ENCODE data around the gene WNK1. TPM values are rescaled to one million over a fixed set of nuclear protein-coding genes. Genes with fewer than 3 reads are reported as not detected.

The WNK1 gene
- total and polyA plus RNA-seq, 2 donors (not counting 3 experiments of a cell fraction or from before 2014, with no cell fraction given), result 46.3 to 108 TPM

DNA sequence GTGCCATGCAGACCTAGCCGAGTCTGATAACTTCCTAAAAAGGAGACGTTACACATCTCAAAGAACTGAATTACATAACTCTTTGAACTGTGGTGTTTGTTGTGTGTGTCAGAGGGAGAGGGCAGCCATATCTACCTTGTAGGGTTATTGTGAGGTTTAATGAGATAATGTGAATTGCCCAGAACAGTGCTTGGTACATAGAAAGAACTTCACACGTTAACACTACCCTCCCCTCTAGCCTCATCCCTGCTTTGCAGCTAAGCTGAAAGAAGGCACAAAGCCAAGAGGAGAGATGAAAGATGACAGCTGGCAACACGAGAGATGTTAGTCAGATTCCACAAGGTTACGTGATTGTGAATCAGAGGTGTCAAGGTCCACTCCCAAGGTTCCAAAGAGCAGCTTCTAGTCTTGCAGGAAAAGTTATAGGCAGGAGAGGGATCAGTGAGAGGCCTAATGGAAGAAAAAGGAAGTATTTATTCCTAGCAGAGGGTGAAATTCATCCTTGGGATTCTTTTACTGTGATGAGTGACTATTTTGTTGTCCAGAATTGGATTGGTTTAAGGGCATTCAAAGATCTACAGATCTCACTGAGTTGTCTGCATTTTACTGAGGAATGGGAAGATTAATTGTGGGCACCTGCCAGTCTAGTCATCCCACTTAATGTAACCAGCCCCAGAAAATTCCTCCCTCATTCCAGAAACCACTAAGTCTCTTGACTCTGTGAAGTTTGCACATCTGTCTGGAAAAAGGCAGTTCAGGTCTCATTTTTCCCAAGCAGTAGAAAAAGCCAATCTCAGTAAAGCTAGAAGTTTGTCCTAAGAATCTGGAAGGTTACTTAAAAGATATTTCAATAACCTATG lies 25.9 kb upstream of the WNK1 start:
- dilution Hi-C loops (cut with MboI; ENCODE audit: extremely low pct_ligation_motif_present, low sequenced_read_pairs) (no loop called here), intact Hi-C loops (cut with micrococcal nuclease) (no loop called here)
- BruUV-seq (replicated peaks), result no TSS peak
- CTCF ChIA-PET, result interaction anchor here (1.0 to 3.4 kb wide), 4 partner anchors 10 to 150 kb away, joined by 3 to 12 read pairs (median 4); no protein-coding TSS in a partner anchor
- no peaks in the 10 kb centered on the region for H3K79me2 ChIP-seq (ENCODE audit: control insufficient read depth, insufficient read depth, low read length)
- DNase-seq (ENCODE audit: low read depth, low spot score) (no peak), FAIRE-seq (no peak)
- H3K36me3 ChIP-seq (ENCODE audit: control insufficient read depth in 2 of 2, extremely low read depth in 1 of 2, insufficient read depth in 2 of 2, low read length in 2 of 2), result no peaks in the 10 kb centered on the region
- H2AFZ ChIP-seq (ENCODE audit: low read depth, low read length), result no peak overlapping the region
- H3K27ac ChIP-seq (ENCODE audit: insufficient read depth, low read depth, low read length), result no peak overlapping the region
- H3K4me2 ChIP-seq (ENCODE audit: insufficient read depth, low read length), result no peak overlapping the region
- TF ChIP-seq POLR2A (IDR thresholded peaks at IDR 0.05; ENCODE audit: low read depth, low read length) (no peak), MYC (IDR thresholded peaks at IDR 0.05; ENCODE audit: low read depth, low read length) (no peak), EZH2 (IDR thresholded peaks at IDR 0.05; ENCODE audit: borderline replicate concordance, low read depth, low read length, severe bottlenecking) (no peak), GATA2 (IDR thresholded peaks at IDR 0.05; ENCODE audit: insufficient read depth, insufficient read length, low read depth, low read length) (no peak), FOS (IDR thresholded peaks at IDR 0.05; ENCODE audit: borderline replicate concordance, insufficient read depth, low read length) (no peak), POLR2AphosphoS5 (IDR thresholded peaks at IDR 0.05; ENCODE audit: insufficient read depth, low read depth, low read length) (no peak), JUN (IDR thresholded peaks at IDR 0.05; ENCODE audit: borderline replicate concordance, insufficient read depth, insufficient read length, low read depth) (no peak)
- TF ChIP-seq, protein P1, sequence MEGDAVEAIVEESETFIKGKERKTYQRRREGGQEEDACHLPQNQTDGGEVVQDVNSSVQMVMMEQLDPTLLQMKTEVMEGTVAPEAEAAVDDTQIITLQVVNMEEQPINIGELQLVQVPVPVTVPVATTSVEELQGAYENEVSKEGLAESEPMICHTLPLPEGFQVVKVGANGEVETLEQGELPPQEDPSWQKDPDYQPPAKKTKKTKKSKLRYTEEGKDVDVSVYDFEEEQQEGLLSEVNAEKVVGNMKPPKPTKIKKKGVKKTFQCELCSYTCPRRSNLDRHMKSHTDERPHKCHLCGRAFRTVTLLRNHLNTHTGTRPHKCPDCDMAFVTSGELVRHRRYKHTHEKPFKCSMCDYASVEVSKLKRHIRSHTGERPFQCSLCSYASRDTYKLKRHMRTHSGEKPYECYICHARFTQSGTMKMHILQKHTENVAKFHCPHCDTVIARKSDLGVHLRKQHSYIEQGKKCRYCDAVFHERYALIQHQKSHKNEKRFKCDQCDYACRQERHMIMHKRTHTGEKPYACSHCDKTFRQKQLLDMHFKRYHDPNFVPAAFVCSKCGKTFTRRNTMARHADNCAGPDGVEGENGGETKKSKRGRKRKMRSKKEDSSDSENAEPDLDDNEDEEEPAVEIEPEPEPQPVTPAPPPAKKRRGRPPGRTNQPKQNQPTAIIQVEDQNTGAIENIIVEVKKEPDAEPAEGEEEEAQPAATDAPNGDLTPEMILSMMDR (IDR thresholded peaks at IDR 0.05; ENCODE audit: extremely low read depth in 1 of 2, insufficient read depth in 1 of 2, low read depth in 1 of 2, low read length in 2 of 2), result no peak
- TF ChIP-seq, protein P2, sequence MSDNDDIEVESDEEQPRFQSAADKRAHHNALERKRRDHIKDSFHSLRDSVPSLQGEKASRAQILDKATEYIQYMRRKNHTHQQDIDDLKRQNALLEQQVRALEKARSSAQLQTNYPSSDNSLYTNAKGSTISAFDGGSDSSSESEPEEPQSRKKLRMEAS (IDR thresholded peaks at IDR 0.05; ENCODE audit: insufficient read depth, insufficient read length), result no peak
- no peaks in the 10 kb centered on the region for H3K27me3 ChIP-seq (ENCODE audit: control insufficient read depth in 2 of 2, insufficient read depth in 2 of 2, low read length in 2 of 2)
- H4K20me1 ChIP-seq (replicated peaks; ENCODE audit: control insufficient read depth, extremely low read depth, insufficient read depth, low read length), result no peaks in the 10 kb centered on the region
- no peaks in the 10 kb centered on the region for H3K4me1 ChIP-seq (ENCODE audit: control insufficient read depth, extremely low read depth, insufficient read depth, low read length)
- no peak overlapping the region for H3K4me3 ChIP-seq (replicated peaks in 1 of 3; ENCODE audit: insufficient read depth in 1 of 3, low read depth in 1 of 3, low read length in 3 of 3)
- POLR2A ChIA-PET, result no interaction called here
- H3K9me3 ChIP-seq (replicated peaks; ENCODE audit: control insufficient read depth, insufficient read depth, low read length), result no peaks in the 10 kb centered on the region
- no peak overlapping the region for H3K9ac ChIP-seq (replicated peaks; ENCODE audit: extremely low read depth, insufficient read depth, low read length)
- no peaks in the 10 kb centered on the region for H3K9me1 ChIP-seq (replicated peaks; ENCODE audit: control insufficient read depth, extremely low read depth, insufficient read depth, low read length)

Measured in endothelial cell of umbilical vein (primary cell).